Measurements from ENCODE around the gene HOXD10. TPM values are rescaled to one million over a fixed set of nuclear protein-coding genes. Genes with fewer than 3 reads are reported as not detected.

The HOXD10 gene
- total and polyA plus RNA-seq, 2 of the 13 experiments (the other 11 are each of a cell fraction or from before 2014, with no cell fraction given): not detected

DNA sequence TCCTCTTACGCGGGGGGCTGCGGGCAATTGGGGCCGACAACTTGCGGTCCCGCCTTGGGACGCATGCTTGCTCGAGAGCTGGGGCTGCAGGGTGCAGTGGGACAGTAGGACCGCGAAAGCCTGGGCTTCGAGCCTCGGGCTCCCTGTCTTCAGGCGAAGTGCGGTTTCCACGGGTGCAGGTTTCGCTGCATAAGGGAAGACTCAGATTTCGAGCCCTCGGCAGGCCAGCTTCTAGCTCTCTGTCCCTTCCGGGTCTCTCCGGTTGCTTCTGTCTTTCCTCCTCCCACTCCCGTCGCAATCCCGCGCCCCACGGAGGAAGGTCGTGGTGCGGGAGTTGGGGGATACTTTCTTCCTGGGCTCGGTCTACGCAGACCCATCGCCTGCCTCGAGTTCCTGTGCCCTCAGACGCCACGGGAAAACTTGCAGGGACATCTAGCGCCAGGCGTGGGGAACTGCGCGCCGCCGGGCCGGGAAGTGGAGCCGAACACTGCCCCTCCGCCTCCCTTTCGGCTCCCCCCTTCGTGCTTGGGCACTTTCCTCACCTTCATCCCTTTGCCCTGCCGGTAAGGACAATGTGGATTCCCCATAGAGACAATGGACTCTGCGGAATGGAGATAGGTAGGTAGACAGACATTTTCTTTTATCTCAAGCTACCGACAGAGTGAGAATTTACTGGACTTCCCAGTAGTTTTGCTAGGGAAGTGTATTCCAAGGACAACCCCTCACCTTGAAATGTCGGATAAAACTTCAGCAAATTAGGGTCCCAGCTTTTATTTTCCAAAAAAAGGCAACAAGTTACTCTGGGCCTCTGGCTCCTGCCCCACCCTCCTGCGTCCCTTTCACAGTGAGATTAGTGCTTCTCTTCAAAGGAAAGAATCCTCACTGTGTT lies 28.3 kb upstream of the HOXD10 start (continued):
- TF ChIP-seq DNMT1 (CRISPR knock-in tag; IDR thresholded peaks at IDR 0.05) (no peak), HNF1B (CRISPR knock-in tag; IDR thresholded peaks at IDR 0.05) (peak; percentile 24; the same call in 1 of the 2 replicates)

DNA sequence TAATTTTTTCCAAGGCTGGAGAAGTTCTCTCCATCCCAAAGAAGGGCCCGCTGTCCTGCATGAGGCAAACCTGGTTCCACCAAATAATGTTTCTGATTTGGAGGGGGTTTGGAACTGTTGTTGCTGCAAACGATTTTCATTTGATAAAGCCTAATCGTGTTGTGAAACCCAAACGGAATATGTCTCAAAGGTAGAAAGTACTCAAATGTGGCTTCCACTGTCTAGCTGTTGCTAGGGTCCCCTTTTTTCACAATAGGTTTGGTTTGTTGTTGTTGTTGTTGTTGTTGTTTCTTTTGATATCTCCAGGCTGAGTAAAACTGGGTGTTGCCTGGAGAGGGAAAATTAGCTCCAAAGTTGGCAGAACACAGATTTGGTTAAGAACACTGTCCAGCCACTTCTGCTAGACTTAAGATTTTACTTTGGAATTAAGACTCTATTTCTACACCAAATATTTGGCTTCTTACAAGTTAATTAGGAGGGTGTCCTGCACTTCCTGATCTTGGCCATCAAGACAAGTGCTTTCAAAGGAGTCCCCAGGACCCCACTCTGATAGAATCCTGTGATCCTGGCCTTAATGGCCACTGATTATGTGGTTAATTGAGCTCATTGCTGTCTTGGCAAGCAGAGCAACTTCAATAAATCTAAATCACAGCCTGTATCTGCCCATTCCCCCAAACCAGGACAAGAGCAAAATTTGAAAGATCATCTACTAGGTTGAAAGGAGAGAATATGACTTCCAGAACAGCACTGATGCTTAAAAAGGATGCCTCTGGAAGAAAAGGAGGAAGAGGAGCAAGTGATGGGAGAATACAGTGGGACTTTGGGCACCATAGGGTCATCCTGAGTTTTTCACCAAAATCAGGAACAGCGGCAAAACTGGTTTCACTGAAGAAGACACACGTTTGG lies 27.4 kb upstream of the HOXD10 start:
- ATAC-seq (no peak), FAIRE-seq (no peak), DNase-seq (ENCODE audit: low spot score) (no peak)
- H3K27ac ChIP-seq (ENCODE audit: extremely low read length, insufficient read depth, low read length): no peak overlapping the region
- 6% methylated on average over 6 of the region's 6 CpGs for WGBS (ENCODE audit: low lambda C conversion rate)
- H3K79me2 ChIP-seq (ENCODE audit: insufficient read depth, low read length): no peaks in the 10 kb centered on the region
- no peak overlapping the region for H3K4me3 ChIP-seq (replicated peaks in 1 of 3; ENCODE audit: insufficient read depth in 1 of 3, low read depth in 2 of 3, low read length in 3 of 3)
- in situ Hi-C loops (cut with HindIII; ENCODE audit: extremely low pct_ligation_motif_present, low pct_unique_long_range_greater_than_20kb) (no loop called here), intact Hi-C loops (cut with micrococcal nuclease; ENCODE audit: unreplicated experiment) (loop anchor here (1.0 to 2.0 kb wide), 4 partner anchors 88 to 723 kb away; no protein-coding TSS in a partner anchor)
- ChIA-PET CTCF (ENCODE audit: low intra/inter-chr PET ratio, low total read pairs) (interaction anchor here (1.2 to 2.1 kb wide), 3 partner anchors 399 to 722 kb away, joined by 7 to 15 read pairs (median 14); no protein-coding TSS in a partner anchor), POLR2A (no interaction called here)
- no peak overlapping the region for H3K9ac ChIP-seq (ENCODE audit: insufficient read depth, low read depth, low read length)
- H3K9me3 ChIP-seq (ENCODE audit: low read length): no peaks in the 10 kb centered on the region
- no peaks in the 10 kb centered on the region for H3K36me3 ChIP-seq (replicated peaks in 1 of 2; ENCODE audit: control insufficient read depth in 1 of 2, insufficient read depth in 2 of 2, low read length in 2 of 2)
- peaks cover 25% of the 10 kb centered on the region for H3K4me1 ChIP-seq (ENCODE audit: insufficient read depth, low read length)
- H3K27me3 ChIP-seq (ENCODE audit: control insufficient read depth in 1 of 2, insufficient read depth in 2 of 2, low read length in 2 of 2): peaks cover 21 to 94% of the 10 kb centered on the region in 2 experiments
- H4K20me1 ChIP-seq (ENCODE audit: insufficient read depth, low read length): no peaks in the 10 kb centered on the region
- H3K4me2 ChIP-seq (ENCODE audit: low read depth, low read length): no peak overlapping the region
- TF ChIP-seq ZNF674 (CRISPR knock-in tag; IDR thresholded peaks at IDR 0.05; ENCODE audit: low read depth): no peak
- TF ChIP-seq ZFP36 (IDR thresholded peaks at IDR 0.05; ENCODE audit: borderline replicate concordance, low read depth, low read length, partially characterized antibody): no peak
- 0 out of 2 replicates have a peak, but pooled peaks have one; percentile 19 for TF ChIP-seq RNF2 (conservative IDR thresholded peaks at IDR 0.05; ENCODE audit: low read depth)
- TF ChIP-seq, protein P1, sequence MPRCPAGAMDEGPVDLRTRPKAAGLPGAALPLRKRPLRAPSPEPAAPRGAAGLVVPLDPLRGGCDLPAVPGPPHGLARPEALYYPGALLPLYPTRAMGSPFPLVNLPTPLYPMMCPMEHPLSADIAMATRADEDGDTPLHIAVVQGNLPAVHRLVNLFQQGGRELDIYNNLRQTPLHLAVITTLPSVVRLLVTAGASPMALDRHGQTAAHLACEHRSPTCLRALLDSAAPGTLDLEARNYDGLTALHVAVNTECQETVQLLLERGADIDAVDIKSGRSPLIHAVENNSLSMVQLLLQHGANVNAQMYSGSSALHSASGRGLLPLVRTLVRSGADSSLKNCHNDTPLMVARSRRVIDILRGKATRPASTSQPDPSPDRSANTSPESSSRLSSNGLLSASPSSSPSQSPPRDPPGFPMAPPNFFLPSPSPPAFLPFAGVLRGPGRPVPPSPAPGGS (CRISPR knock-in tag; IDR thresholded peaks at IDR 0.05): no peak
- TF ChIP-seq, protein P2, sequence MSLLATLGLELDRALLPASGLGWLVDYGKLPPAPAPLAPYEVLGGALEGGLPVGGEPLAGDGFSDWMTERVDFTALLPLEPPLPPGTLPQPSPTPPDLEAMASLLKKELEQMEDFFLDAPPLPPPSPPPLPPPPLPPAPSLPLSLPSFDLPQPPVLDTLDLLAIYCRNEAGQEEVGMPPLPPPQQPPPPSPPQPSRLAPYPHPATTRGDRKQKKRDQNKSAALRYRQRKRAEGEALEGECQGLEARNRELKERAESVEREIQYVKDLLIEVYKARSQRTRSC (CRISPR knock-in tag; IDR thresholded peaks at IDR 0.05; ENCODE audit: low read depth): no peak
- TF ChIP-seq ZNF75D (CRISPR knock-in tag; IDR thresholded peaks at IDR 0.05; ENCODE audit: borderline replicate concordance): no peak
- TF ChIP-seq ZNF501 (CRISPR knock-in tag; IDR thresholded peaks at IDR 0.05): no peak
- no peak for TF ChIP-seq HNF4G (IDR thresholded peaks at IDR 0.05; ENCODE audit: borderline replicate concordance, low read depth, low read length)
- TF ChIP-seq HNF4G (CRISPR knock-in tag; IDR thresholded peaks at IDR 0.05; ENCODE audit: borderline replicate concordance, low read depth): no peak
- no peak for TF ChIP-seq PRDM4 (CRISPR knock-in tag; IDR thresholded peaks at IDR 0.05; ENCODE audit: borderline replicate concordance)
- no TSS peak for BruUV-seq (replicated peaks)
- H2AFZ ChIP-seq (ENCODE audit: low read length): no peak overlapping the region

All from HepG2 (cell line).